ENCODE data around the gene OTULINL.

Gene OTULINL

DNA sequence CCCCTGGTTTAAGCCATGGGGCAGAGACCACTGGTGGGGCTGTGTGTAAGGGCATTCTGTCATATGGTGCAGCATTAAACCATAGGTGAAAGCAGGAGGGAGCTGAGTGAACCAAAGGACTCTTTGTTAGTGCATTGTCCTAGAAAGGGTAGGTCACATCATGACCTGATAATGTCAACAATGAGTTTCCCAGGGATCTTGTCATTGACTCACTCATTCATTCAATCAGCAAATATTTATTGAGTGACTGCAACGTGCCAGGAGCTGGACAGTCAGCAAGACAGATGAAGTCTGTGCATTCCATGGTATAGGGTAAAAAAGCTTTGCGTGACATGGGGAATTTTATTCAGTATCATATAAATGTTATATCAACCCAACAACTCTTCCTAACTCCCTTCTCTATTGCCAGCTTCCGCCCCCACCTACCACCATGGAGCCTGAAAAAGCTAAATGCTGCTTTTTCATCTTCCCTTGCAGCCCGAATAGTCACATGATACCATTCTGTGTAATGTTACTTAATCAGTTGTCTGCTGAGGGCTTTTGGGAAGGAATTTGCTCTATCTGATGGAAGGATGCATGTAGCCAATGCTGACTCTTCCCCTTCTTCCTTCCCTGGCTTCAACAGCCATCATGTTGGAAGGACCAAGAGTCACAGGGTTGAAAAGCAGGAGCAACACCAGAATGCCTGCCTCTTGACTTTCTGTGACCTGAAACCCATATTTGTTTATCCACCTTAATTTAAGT, 11.5 kb upstream of the OTULINL start:
- no peak overlapping the region for H3K4me3 ChIP-seq (ENCODE audit: low read length)
- no peak for TF ChIP-seq ZNF274 (IDR thresholded peaks at IDR 0.05; ENCODE audit: low read depth, low read length)

DNA sequence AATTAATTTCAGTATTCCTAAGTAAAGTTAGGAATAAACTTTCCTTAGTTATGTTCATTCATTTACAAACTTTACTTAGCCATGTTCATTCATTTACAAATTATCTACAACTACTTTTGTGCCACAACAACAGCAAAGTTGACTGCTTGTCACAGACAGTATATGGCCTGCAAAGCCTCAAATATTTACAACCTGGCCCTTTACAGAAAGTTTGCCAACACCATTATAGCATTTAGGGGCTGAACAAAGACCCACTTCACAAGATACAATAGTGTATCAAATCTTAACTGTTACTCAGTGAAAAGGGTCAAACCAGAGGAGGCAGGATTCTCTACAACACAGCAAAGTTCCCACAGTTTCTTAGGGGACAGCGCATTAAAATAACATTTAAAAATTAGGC, 9.7 kb upstream of the OTULINL start:
- no peak for TF ChIP-seq ZNF274 (IDR thresholded peaks at IDR 0.05; ENCODE audit: low read depth, low read length)
- H3K4me3 ChIP-seq (ENCODE audit: low read length), result no peak overlapping the region

DNA sequence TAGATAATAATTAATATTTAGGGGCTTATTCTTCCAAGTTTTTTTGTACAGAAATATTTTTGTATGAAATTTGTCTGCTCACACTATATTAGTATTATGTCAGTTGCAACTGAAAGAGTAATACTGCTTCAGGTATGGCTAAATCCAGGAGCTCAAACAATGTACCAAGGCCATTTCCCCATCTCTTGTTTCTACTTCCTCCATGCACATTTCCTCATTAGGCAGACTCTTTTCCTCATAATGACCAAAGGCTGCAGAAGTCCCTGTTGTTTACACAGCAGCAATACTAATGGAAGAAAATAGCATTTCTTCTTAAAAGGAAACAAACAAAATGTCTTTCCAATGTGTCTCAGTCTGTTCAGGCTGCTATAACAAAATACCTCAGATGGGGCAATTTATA, 9.2 kb upstream of the OTULINL start:
- no peak overlapping the region for H3K4me3 ChIP-seq (ENCODE audit: low read length)
- TF ChIP-seq ZNF274 (IDR thresholded peaks at IDR 0.05; ENCODE audit: low read depth, low read length), result no peak

DNA sequence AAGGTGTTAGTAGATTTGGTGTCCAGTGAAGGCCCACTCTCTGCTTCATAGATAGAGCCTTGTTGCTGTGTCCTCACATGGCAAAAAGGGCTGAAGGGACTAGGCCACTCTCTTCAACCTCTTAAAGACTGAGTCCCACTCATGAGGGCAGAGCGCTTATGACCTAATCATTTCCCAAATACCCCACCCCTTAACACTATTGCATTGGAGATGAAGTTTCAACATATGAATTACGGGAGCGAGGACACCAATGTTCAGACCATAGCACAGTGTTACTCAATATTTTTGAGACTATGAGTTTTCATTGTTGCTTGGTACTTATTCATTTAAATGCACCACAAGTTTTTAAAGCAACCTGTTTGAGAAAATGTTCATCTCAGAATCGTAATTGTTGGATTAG, 8.8 kb upstream of the OTULINL start:
- no peak overlapping the region for H3K4me3 ChIP-seq (ENCODE audit: low read length)
- TF ChIP-seq ZNF274 (IDR thresholded peaks at IDR 0.05; ENCODE audit: low read depth, low read length), result no peak

DNA sequence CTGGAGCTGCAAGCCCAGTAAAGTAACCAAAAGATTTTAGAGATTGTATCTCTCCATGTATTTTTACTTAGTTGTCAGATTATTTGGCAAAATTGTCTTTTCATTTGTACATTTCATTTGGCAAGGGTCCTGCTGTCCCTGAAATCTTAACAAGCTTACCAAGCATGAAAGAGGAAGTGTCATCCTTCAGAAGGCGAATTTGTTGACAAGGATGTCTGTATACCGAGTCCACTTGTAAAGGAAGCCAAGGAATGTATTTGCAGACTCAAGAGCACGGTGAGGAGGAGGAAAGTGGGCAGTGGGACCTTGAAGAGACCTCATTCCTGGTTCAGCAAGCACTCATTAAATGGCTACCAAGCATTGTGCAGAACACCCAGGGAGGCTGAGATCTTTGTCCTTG, 7.5 kb upstream of the OTULINL start:
- no peak for TF ChIP-seq ZNF274 (IDR thresholded peaks at IDR 0.05; ENCODE audit: low read depth, low read length)
- H3K4me3 ChIP-seq (ENCODE audit: low read length), result no peak overlapping the region

DNA sequence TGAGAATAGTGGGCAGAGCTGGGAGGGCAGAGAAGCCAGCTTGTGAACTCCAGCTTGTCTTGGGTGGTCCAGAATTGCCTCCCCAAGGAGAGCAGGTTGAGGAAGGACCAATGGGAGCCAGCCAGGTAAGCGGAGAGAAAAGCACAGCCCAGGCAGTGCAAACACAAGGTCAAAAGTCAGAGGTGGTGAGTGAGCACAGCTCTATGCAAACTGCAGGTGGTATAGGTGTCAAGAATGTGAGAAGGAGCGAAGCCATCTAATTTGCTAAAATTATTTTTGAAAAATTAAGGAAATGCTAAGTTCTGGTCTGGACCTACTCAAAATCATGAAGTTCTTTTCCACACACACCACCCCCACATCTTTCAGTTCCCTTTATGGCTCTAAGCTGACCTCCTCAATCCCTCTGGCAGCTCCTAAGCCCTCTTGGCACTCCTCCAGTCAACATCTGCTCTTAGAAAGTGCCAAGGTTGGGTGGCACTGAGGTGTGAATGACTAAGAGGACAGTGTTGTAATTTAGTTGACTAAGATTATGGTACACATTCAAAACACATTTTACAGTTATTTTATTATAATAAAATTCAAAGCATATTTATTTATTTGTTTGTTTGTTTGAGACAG, 6.6 kb upstream of the OTULINL start:
- H3K4me3 ChIP-seq (ENCODE audit: low read length), result no peak overlapping the region
- TF ChIP-seq ZNF274 (IDR thresholded peaks at IDR 0.05; ENCODE audit: low read depth, low read length), result no peak

DNA sequence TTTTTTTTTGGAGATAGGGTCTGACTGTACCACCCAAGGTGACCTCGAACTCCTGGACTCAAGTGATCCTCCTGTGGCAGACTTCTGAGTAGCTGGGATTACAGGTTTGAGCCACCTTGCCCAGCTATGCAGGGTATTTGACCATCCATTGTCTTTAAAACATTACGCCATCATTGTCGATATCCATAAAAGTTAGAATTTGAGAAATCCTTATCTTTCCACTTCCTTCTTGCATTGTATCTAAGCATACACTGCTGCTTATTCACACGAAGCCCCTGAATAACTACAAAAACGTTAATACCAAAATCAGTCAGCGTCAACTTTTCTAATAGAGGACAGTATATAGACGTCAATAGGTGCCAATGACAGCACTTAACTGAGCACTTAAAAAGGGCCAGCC, 5.4 kb upstream of the OTULINL start:
- no peak for TF ChIP-seq ZNF274 (IDR thresholded peaks at IDR 0.05; ENCODE audit: low read depth, low read length)

DNA sequence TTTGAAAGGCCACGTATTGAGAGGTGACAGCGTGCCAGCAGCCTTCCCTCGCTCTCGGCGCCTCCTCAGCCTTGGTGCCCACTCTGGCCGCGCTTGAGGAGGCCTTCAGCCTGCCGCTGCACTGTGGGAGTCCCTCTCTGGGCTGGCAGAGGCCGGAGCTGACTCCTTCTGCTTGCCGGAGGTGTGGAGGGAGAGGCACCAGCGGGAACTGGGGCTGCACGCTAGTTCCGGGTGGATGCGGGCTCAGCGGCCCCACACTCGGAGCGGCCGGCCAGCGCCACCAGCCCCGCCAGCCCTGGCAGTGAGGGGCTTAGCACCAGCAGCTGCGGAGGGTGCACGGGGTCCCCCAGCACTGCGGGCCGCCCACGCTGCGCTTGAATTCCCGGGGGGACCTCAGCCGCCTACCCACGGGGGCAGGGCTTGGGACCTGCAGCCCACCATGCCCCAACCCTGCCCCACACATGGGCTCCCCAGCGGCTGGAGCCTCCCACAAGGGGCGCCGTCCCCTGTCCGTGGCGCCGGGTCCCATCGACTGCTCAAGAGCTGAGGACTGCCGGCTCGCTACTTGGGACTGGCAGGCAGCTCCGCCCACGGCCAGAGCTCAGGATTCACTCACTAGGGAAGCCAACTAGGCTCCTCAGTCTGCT, 4.4 kb upstream of the OTULINL start:
- H3K4me3 ChIP-seq (ENCODE audit: low read length), result no peak overlapping the region
- no peak for TF ChIP-seq ZNF274 (IDR thresholded peaks at IDR 0.05; ENCODE audit: low read depth, low read length)

More for the DNA sequence above, 5.4 kb upstream of the OTULINL start:
- H3K4me3 ChIP-seq (ENCODE audit: low read length), result no peak overlapping the region

DNA sequence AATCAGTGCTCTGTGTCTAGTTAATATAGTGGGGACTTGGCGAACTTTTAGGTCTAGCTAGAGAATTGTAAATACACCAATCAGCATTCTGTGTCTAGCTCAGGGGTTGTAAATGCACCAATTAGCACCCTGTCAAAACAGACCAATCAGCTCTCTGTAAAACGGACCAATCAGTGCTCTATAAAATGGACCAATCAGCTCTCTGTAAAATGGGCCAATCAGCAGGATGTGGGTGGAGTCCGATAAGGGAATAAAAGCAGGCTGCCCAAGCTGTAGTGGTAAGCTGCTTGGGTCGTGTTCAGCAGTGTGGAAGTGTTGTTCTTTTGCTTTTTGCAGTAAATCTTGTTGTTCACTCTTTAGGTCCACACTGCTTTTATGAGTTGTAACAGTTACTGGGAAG, 3.6 kb upstream of the OTULINL start:
- TF ChIP-seq ZNF274 (IDR thresholded peaks at IDR 0.05; ENCODE audit: low read depth, low read length), result no peak
- no peak overlapping the region for H3K4me3 ChIP-seq (ENCODE audit: low read length)

DNA sequence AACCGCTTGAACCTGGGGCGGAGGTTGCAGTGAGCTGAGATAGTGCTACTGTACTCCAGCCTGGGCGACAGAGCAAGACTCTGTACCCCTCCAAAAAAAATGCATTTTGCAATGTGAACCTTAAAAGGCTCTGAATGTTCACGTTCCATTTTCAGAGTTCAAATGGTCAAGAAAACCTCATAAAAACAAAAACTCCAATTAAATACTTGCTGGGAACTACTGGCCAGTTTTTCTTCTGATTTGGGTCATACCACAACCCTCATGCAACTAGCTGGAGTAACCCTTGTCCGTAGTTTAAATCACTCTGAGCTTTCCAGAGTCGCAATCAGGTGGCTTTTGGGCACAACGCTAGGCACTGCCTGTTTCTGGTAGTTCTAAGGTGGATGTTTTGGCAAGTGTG, 2.3 kb upstream of the OTULINL start:
- no peak overlapping the region for H3K4me3 ChIP-seq (ENCODE audit: low read length)
- TF ChIP-seq ZNF274 (IDR thresholded peaks at IDR 0.05; ENCODE audit: low read depth, low read length), result no peak

DNA sequence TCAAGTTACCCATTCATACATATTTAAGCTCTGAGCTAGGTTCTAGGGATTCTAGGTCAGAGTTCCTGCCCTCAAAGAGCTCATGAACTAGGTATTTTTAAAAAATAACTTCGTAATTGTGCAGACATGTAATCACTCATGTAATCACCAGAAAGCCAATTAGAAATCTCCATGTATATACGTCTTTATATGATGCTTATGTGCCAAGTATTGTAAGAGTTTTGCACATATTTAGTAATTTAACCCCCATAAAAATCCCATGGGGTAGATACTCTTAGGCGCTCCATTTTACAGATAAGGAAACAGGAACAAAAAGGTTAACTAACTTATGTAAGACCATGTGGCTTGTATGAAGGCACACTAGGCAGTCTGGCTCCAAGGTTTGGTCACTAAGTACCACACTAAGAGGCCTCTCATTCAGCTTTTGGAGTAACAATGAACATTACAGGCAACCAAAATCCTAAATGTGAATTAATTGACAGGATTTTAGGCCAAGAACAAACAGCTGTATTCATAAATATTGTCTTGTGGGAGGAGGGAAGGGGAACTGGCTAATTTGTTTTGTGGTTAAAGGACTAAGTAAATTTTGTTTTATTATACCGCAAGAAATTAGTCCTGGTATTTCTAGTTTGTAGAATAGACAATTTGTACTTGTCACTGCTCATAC, 1.7 kb upstream of the OTULINL start:
- no peak for TF ChIP-seq ZNF274 (IDR thresholded peaks at IDR 0.05; ENCODE audit: low read depth, low read length)

DNA sequence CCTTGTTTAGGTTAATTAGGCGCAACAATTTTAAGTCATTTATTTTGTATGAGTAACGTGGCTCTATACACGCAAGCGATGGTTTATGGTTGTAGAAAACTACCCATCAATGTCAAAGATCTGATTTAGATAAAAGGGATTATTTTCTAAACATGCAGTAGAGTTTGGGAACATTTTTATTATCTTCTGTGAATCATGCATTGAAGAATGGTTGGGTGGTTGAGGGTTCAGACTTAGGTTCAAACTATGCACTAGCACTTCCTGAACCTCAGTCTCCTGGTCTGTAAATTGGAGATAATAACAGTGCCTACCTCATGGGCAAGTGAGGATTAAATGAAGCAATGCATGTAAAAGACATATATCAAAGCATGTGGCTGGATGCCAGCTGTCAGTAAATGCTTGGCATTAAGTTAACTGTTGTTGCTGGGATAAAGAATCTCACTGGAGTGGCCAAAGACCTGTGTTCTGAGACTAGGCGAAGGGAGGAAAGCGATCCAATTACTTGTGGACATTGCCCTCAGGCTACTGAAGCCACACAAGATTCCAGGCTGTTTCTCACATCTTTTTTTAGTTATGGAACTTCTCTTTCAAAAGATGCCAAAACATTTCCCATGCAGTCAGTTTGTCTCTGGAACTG, 1.1 kb upstream of the OTULINL start:
- no peak overlapping the region for H3K4me3 ChIP-seq (ENCODE audit: low read length)
- TF ChIP-seq ZNF274 (IDR thresholded peaks at IDR 0.05; ENCODE audit: low read depth, low read length), result no peak

More for the DNA sequence above, 1.7 kb upstream of the OTULINL start:
- no peak overlapping the region for H3K4me3 ChIP-seq (ENCODE audit: low read length)

DNA sequence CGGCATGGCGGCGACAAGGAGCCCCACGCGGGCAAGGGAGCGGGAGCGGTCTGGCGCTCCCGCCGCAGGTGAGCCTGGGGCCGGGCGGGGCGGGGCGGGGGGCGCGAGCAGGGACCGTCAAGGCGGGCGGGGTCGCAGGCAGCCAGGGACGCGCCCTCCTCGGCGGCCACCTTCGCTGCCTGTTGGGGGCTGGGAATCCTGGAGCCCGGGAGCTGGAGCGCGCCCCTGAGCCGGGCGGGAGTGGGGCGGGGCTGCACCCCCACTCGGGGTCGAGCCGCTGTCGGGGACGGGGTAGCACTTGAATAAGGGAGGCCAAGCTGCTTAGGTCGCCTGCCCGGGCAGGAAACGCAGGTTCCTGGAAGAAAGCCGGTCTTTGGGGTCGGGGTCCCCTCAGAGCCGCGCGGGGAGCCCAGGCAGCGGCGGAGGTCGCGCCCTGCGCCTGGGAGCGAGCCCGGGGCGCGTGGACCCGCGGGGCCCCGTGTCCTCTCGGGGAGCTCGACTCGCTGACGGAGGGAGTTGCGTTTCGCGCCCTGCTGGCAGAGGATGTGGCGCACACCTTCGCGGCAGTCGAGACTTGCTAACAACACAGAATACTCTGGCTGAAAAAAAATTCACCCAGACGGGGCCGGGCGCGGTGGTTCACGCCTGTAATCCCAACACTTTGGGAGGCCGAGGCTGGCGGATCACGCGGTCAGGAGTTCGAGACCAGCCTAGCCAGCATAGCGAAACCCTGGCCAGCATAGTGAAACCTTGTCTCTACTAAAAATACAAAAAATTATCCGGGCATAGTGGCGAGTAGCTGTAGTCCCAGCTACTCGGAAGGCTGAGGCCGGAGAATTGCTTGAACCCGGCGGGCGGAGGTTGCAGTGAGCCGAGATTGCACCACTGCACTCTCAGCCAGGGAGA, 552 bp downstream of the OTULINL start:
- no peak for TF ChIP-seq ZNF274 (IDR thresholded peaks at IDR 0.05; ENCODE audit: low read depth, low read length)
- H3K4me3 ChIP-seq (ENCODE audit: low read length), result peak overlapping the region; percentile 66

Measured in GM08714 (cell line).